ENCODE results near the gene MYRF. TPM values are rescaled to one million over a fixed set of nuclear protein-coding genes. Genes with fewer than 3 reads are reported as not detected.

Gene MYRF
- total RNA-seq, 1 donor from 2014 or later: 39.5 TPM

DNA sequence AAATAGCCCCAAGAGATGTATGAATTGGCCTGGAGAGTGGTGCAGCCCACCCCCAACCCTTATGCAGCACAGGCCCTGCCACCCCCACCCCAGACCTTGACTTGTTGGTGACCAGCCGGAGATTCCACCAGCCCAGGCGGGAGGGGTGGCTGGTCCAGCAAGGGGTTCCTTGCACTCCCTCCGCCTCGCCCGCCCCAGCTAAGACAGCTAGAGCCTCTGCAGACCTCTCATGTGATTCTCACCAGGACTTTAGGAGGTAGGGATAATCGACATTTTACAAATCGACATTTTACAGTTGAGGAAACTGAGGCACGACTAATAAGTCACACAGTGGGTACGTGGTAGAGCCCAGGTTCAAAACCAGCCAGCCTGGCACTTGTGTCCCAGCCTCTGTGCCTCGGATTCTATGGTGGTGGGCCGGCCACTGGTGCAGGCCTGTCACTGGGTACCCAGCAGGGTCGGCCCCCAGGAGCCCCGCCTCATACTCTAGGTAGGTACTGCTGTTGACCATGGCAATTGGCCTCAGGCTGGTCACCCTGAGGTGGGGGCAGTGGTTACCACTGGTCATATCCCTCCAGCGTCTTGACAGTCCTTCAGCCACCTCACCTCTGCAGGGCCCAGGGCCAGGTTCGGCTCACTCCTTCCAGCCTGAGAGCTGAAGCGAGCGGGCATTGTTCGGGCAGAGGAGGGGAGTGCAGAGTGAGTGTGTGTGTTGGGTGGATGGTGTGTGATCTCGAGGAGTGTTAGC is 35.0 kb upstream of the MYRF start:
- Mint-ChIP-seq H3K36me3 (ENCODE audit: low read depth, unreplicated experiment) (peaks cover 4% of the 10 kb centered on the region), H3K4me3 (ENCODE audit: unreplicated experiment) (peak overlapping the region; percentile 50)
- FAIRE-seq: no peak

DNA sequence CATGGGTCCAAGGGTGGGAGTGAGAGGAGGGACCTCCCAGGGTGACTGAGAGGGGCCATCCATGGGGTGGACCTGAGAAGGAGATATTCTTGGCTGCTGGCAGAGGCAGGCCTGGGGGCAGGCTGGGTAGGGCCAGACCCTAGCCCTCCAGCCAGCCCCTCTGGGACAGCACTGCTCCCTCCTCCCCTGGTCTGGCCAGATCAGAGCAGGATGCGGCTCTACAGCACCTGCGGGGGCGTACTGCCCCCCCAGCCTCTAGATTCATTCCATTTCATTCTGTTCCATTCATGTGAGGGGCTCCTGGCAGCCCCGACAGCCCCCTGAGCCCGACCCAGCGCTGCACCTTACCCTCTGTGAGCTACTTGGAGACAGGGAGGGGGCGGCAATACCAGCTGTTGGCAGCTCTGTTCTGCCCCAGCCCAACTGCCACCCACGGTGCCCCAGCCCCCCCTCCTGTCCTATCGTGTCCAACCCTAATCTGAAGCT is 34.3 kb upstream of the MYRF start:
- TF ChIP-seq EZH2 (IDR thresholded peaks at IDR 0.05; ENCODE audit: insufficient read depth, low read length): no peak
- TF ChIP-seq, protein P1, sequence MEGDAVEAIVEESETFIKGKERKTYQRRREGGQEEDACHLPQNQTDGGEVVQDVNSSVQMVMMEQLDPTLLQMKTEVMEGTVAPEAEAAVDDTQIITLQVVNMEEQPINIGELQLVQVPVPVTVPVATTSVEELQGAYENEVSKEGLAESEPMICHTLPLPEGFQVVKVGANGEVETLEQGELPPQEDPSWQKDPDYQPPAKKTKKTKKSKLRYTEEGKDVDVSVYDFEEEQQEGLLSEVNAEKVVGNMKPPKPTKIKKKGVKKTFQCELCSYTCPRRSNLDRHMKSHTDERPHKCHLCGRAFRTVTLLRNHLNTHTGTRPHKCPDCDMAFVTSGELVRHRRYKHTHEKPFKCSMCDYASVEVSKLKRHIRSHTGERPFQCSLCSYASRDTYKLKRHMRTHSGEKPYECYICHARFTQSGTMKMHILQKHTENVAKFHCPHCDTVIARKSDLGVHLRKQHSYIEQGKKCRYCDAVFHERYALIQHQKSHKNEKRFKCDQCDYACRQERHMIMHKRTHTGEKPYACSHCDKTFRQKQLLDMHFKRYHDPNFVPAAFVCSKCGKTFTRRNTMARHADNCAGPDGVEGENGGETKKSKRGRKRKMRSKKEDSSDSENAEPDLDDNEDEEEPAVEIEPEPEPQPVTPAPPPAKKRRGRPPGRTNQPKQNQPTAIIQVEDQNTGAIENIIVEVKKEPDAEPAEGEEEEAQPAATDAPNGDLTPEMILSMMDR (IDR thresholded peaks at IDR 0.05; ENCODE audit: insufficient read depth, low read depth, low read length): no peak
- Histone ChIP-seq H2AFZ (ENCODE audit: low read depth, low read length) (peak overlapping the region; percentile 81), H3K9me3 (ENCODE audit: insufficient read depth, low read depth, low read length) (no peaks in the 10 kb centered on the region), H4K20me1 (ENCODE audit: insufficient read depth, low read length) (peaks cover 4% of the 10 kb centered on the region), H3K4me2 (ENCODE audit: low read length) (peak overlapping the region; percentile 91), H3K36me3 (ENCODE audit: insufficient read depth, low read length) (no peaks in the 10 kb centered on the region), H3K27ac (ENCODE audit: low read depth, low read length) (peak overlapping the region; percentile 66), H3K4me3 (ENCODE audit: insufficient read depth, low read depth, low read length) (peak overlapping the region; percentile 59), H3K4me1 (ENCODE audit: insufficient read depth, low read length) (peaks cover 25% of the 10 kb centered on the region), H3K27me3 (ENCODE audit: insufficient read depth, low read length) (no peaks in the 10 kb centered on the region), H3K79me2 (ENCODE audit: insufficient read depth, low read length) (peaks cover 19% of the 10 kb centered on the region), H3K9ac (ENCODE audit: low read length) (peak overlapping the region; percentile 79)
- Mint-ChIP-seq H3K4me1 (ENCODE audit: low read depth, unreplicated experiment) (peaks cover 20% of the 10 kb centered on the region), H3K4me3 (ENCODE audit: unreplicated experiment) (peak overlapping the region; percentile 50), H3K27ac (ENCODE audit: unreplicated experiment) (no peak overlapping the region), H3K9me3 (ENCODE audit: unreplicated experiment) (no peaks in the 10 kb centered on the region), H3K27me3 (ENCODE audit: low read depth, unreplicated experiment) (peaks cover 20% of the 10 kb centered on the region), H3K36me3 (ENCODE audit: low read depth, unreplicated experiment) (peaks cover 4% of the 10 kb centered on the region)
- DNase-seq (ENCODE audit: low read depth): no peak
- no peak for FAIRE-seq

More for the DNA sequence above, 35.0 kb upstream of the MYRF start:
- Histone ChIP-seq H3K4me1 (ENCODE audit: insufficient read depth, low read length) (peaks cover 25% of the 10 kb centered on the region), H3K4me2 (ENCODE audit: low read length) (peak overlapping the region; percentile 91), H3K9me3 (ENCODE audit: insufficient read depth, low read depth, low read length) (no peaks in the 10 kb centered on the region), H3K4me3 (ENCODE audit: insufficient read depth, low read depth, low read length) (peak overlapping the region; percentile 59), H3K36me3 (ENCODE audit: insufficient read depth, low read length) (no peaks in the 10 kb centered on the region), H3K27ac (ENCODE audit: low read depth, low read length) (no peak overlapping the region), H3K27me3 (ENCODE audit: insufficient read depth, low read length) (no peaks in the 10 kb centered on the region), H3K9ac (ENCODE audit: low read length) (peak overlapping the region; percentile 79), H2AFZ (ENCODE audit: low read depth, low read length) (no peak overlapping the region), H3K79me2 (ENCODE audit: insufficient read depth, low read length) (peaks cover 19% of the 10 kb centered on the region), H4K20me1 (ENCODE audit: insufficient read depth, low read length) (peaks cover 8% of the 10 kb centered on the region)
- Mint-ChIP-seq H3K9me3 (ENCODE audit: unreplicated experiment) (no peaks in the 10 kb centered on the region), H3K27ac (ENCODE audit: unreplicated experiment) (no peak overlapping the region), H3K4me1 (ENCODE audit: low read depth, unreplicated experiment) (peaks cover 20% of the 10 kb centered on the region), H3K27me3 (ENCODE audit: low read depth, unreplicated experiment) (peaks cover 25% of the 10 kb centered on the region)
- no peak for DNase-seq (ENCODE audit: low read depth)
- TF ChIP-seq, protein P1 (IDR thresholded peaks at IDR 0.05; ENCODE audit: insufficient read depth, low read depth, low read length): no peak
- TF ChIP-seq EZH2 (IDR thresholded peaks at IDR 0.05; ENCODE audit: insufficient read depth, low read length): no peak
